ENCODE results near the gene GCSAML. TPM values are rescaled to one million over a fixed set of nuclear protein-coding genes. Genes with fewer than 3 reads are reported as not detected.

Gene GCSAML
- total RNA-seq, 1 experiment from 2014 or later = 2.7 TPM

DNA sequence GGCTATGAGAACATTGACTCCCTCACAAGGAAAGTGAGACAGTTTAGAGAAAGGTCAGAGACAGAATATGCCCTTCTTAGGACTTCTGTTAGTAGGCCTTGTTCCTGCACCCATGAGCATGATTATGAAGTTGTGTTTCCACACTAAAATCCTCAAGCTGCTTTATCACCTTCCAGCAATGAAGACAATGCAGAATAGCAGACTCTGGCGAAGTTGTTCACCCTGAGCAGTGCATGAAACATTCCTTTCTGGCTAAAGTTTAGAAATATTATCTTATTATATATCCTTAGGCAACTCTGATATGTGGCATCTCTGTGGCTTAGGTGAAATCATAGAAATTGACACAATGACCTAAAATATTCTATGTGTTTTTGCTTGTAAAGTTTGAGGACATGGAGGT, 25.3 kb downstream of the GCSAML start:
- DNase-seq (ENCODE audit: low read depth) = no peak

DNA sequence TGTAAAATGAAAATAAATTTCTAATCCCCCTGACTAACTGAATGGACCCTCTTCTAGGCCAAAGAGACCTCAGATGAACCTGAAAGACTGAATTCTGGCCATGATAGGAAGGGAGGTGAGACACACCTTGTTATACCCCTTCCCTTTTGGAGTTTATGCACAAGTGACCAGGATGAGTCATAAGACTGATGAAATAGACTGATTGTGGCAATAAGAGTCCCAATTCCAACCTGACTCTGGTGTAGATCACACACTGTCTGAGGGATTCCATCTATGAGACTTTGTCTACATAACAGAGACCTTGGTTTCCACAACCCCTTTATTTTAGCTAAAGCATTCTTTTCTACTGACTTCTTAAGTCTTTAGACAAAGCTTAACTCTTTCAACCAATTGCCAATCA, 25.7 kb downstream of the GCSAML start:
- no peak for DNase-seq (ENCODE audit: low read depth)

DNA sequence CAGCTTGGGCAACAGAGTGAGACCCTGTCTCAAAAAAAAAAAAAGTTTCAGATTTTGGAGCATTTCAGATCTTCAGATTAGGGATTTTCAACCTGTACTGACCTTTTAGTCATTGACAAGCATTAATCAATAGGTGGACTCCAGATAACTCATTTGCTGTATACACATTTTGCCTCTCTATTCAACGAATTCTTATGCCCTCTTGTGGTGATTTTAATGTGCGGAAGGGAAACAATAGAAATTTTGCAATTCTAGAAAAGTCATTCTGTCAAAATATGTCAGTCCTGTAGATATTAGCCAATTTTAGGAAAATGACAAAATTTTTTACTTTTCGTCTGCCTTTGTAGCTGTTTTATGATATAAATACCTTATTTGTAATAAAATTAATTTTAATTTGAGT, 27.6 kb downstream of the GCSAML start:
- no peak for DNase-seq (ENCODE audit: low read depth)

- DNase-seq (ENCODE audit: low read depth) = no peak
Measured at GRCh38 chr1:247578946-247579460, 30.1 kb downstream of the GCSAML start.

- DNase-seq (ENCODE audit: low read depth) = no peak
Measured at GRCh38 chr1:247588060-247588459, 39.1 kb downstream of the GCSAML start, which contains the start of gene OR2G2. Gene OR2G2 (plus strand): TSS chr1:247588360. CDS start chr1:247588360, 0 bp downstream.

- no peak for DNase-seq (ENCODE audit: low read depth)
Measured at GRCh38 chr1:247605286-247605685, 56.4 kb downstream of the GCSAML start, which contains the start of gene OR2G3. Gene OR2G3 (plus strand): TSS chr1:247605586. CDS start chr1:247605586, 0 bp downstream.

- no peak for DNase-seq (ENCODE audit: low read depth)
Measured at GRCh38 chr1:247613405-247613804, 64.5 kb downstream of the GCSAML start.

DNA sequence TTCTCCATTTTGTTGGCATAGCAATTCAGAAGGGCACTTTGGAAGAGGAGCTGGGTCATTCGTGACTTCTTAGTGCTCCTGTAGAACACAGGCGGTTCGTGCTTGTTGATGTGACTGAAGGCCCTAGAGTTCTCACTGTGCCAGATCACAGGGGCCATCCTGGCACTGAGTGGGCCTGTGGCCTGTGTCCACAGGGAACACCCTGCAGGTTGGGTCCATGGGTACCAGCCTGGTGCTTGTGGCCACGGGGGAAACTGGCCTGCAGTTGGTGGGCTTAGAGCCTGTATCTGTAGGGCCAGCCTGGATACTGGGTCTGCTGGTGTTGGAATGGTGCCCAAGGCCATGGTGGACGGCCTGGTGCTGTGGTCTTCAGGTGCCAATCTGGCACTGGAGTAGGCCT, 65.7 kb downstream of the GCSAML start:
- no peak for DNase-seq (ENCODE audit: low read depth)

Other genes starting within 250 kb of the GCSAML start
- gene ZNF496, start 217.3 kb upstream of the GCSAML start, total RNA-seq (2014; rRNA removed; shearing (Covaris generic)) = 22.1 and 36.4 TPM in 2 replicates
- 3.8 and 4.6 TPM in 2 replicates for gene NLRP3, start 133.0 kb upstream of the GCSAML start, total RNA-seq (2014; rRNA removed; shearing (Covaris generic))
- gene OR2B11, start 91.0 kb upstream of the GCSAML start, total RNA-seq (2014; rRNA removed; shearing (Covaris generic)) = not detected in 2 replicates
- 0.11 TPM in 1 of 2 replicates, not detected in the other for gene OR2C3, start 12.7 kb upstream of the GCSAML start, total RNA-seq (2014; rRNA removed; shearing (Covaris generic))
- not detected in 2 replicates for gene OR2G2, start 39.2 kb downstream of the GCSAML start, total RNA-seq (2014; rRNA removed; shearing (Covaris generic))
- gene OR2G3, start 56.5 kb downstream of the GCSAML start, total RNA-seq (2014; rRNA removed; shearing (Covaris generic)) = not detected in 2 replicates
- gene OR13G1, start 130.6 kb downstream of the GCSAML start, total RNA-seq (2014; rRNA removed; shearing (Covaris generic)) = not detected in 2 replicates
- 0.34 TPM in 1 of 2 replicates, not detected in the other for gene OR6F1, start 167.5 kb downstream of the GCSAML start, total RNA-seq (2014; rRNA removed; shearing (Covaris generic))
- not detected in 2 replicates for gene OR14K1, start 189.5 kb downstream of the GCSAML start, total RNA-seq (2014; rRNA removed; shearing (Covaris generic))
- 1.9 TPM in 1 of 2 replicates, not detected in the other for gene OR14A2, start 199.0 kb downstream of the GCSAML start, total RNA-seq (2014; rRNA removed; shearing (Covaris generic))
- gene OR1C1, start 211.4 kb downstream of the GCSAML start, total RNA-seq (2014; rRNA removed; shearing (Covaris generic)) = not detected in 2 replicates

All from Daoy (cell line).